SK-N-MC (cell line): ENCODE measurements around the gene IPO9.

ENCODE experiments used
- EZH2 ChIP-seq: fragments of 200-600 bp; sonication (generic); IDR thresholded peaks from one replicate; pipeline ENCODE4 v1.6.1; 2017; ENCODE audit warnings: antibody characterized with exemption
- FOXP2 ChIP-seq: optimal IDR thresholded peaks from 2 replicates; pipeline ENCODE3; 2011; ENCODE audit warnings: mild to moderate bottlenecking, moderate library complexity; ENCODE audit not compliant: insufficient read depth; ENCODE audit errors: extremely low read length, control extremely low read depth
- POLR2AphosphoS5 ChIP-seq: IDR thresholded peaks from 2 replicates; pipeline ENCODE4 v1.6.1; 2012; ENCODE audit warnings: mild to moderate bottlenecking, low read depth, low read length, borderline replicate concordance

GRCh38 chr1:201874672-201875071 lies 45.7 kb downstream of the IPO9 start:
- TF ChIP-seq EZH2 (no peak), POLR2AphosphoS5 (no peak), FOXP2 (no peak)
